Stimulated activated CD8-positive, alpha-beta memory T cell treated with anti-CD3 and anti-CD28 coated beads, Interleukin-7, amount 100 ng/mL, for 1 hour (primary cell): ENCODE results near the gene SDK2.

Source experiments
- DNase-seq, 2 donors: peaks; one replicate each; pipeline ENCODE4 v3.0.0-alpha.2; 2020; ENCODE audit warnings: low read depth in 2 of 2

The SDK2 gene

GRCh38 chr17:73610331-73610911 is 33.8 kb downstream of the SDK2 start:
- no peak for DNase-seq

GRCh38 chr17:73609758-73610157 is 34.5 kb downstream of the SDK2 start:
- DNase-seq: no peak

GRCh38 chr17:73609060-73609459 is 35.2 kb downstream of the SDK2 start:
- DNase-seq: no peak

GRCh38 chr17:73605444-73605843 is 38.8 kb downstream of the SDK2 start:
- no peak for DNase-seq

GRCh38 chr17:73604476-73604875 is 39.8 kb downstream of the SDK2 start:
- DNase-seq: no peak

- DNase-seq: no peak
These were observed 40.3 kb downstream of the SDK2 start for GRCh38 chr17:73603971-73604370.

GRCh38 chr17:73600103-73600871 is 44.0 kb downstream of the SDK2 start:
- no peak for DNase-seq

GRCh38 chr17:73599599-73599998 is 44.6 kb downstream of the SDK2 start:
- DNase-seq: no peak

GRCh38 chr17:73598212-73598611 is 46.0 kb downstream of the SDK2 start:
- no peak for DNase-seq

- no peak for DNase-seq
These were observed 48.3 kb downstream of the SDK2 start for GRCh38 chr17:73595931-73596330.

- no peak for DNase-seq
These were observed 48.8 kb downstream of the SDK2 start for GRCh38 chr17:73595479-73595878.

GRCh38 chr17:73595068-73595467 is 49.2 kb downstream of the SDK2 start:
- no peak for DNase-seq

- no peak for DNase-seq
These were observed 49.6 kb downstream of the SDK2 start for GRCh38 chr17:73594598-73594997.

- no peak for DNase-seq
These were observed 50.2 kb downstream of the SDK2 start for GRCh38 chr17:73594025-73594424.

GRCh38 chr17:73593249-73593965 is 50.8 kb downstream of the SDK2 start:
- no peak for DNase-seq

GRCh38 chr17:73592501-73592961 is 51.7 kb downstream of the SDK2 start:
- no peak for DNase-seq

- no peak for DNase-seq
These were observed 52.2 kb downstream of the SDK2 start for GRCh38 chr17:73592079-73592415.

- DNase-seq: peak in 1 of 2 donors; percentile 23
These were observed 52.8 kb downstream of the SDK2 start for GRCh38 chr17:73591296-73592078.

- no peak for DNase-seq
These were observed 54.8 kb downstream of the SDK2 start for GRCh38 chr17:73589363-73589980.

GRCh38 chr17:73588891-73589290 is 55.4 kb downstream of the SDK2 start:
- DNase-seq: no peak

GRCh38 chr17:73588301-73588846 is 55.9 kb downstream of the SDK2 start:
- no peak for DNase-seq
